ENCODE results near the gene MRM2.

DNA sequence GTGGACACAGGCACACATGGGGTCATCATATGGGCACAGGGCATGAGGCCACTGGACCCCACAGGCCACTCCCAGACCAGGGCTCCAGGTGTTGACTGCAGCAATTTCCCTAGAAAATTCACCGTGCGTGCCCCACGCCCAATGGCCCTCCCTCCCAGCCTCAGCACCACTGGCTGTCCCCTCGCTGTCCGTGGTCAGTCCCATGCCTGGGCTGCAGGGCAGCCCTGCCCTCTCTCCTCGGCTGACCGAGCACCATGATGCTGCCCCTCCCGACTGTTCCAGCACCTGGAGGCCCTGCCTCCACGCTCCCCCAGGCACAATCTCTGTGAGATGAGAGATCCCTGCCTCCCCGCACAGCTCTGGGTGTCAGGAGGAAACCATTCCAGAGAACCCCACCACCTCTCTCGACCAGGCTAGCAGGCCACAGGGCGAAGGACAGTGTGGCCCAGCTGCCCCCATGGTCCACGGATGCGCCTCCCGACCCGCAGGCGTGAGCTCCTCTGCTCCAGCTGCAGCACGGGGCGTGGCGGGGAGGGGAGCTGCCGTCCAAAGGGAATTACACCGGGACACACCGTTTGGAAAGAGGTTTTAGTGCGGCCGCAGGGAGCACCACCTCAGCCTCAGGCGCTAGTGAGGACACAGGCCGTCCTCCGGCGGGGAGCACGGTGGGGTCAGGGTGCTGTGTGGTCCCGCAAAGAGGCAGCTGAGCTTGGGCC, 12.6 kb upstream of the MRM2 start:
- TF ChIP-seq, protein P1, sequence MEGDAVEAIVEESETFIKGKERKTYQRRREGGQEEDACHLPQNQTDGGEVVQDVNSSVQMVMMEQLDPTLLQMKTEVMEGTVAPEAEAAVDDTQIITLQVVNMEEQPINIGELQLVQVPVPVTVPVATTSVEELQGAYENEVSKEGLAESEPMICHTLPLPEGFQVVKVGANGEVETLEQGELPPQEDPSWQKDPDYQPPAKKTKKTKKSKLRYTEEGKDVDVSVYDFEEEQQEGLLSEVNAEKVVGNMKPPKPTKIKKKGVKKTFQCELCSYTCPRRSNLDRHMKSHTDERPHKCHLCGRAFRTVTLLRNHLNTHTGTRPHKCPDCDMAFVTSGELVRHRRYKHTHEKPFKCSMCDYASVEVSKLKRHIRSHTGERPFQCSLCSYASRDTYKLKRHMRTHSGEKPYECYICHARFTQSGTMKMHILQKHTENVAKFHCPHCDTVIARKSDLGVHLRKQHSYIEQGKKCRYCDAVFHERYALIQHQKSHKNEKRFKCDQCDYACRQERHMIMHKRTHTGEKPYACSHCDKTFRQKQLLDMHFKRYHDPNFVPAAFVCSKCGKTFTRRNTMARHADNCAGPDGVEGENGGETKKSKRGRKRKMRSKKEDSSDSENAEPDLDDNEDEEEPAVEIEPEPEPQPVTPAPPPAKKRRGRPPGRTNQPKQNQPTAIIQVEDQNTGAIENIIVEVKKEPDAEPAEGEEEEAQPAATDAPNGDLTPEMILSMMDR (conservative IDR thresholded peaks at IDR 0.05 in 1 of 2, IDR thresholded peaks at IDR 0.05 in 1 of 2; ENCODE audit: low read depth in 1 of 2, low read length in 2 of 2) = no peak
- no peak for TF ChIP-seq EZH2 (IDR thresholded peaks at IDR 0.05; ENCODE audit: low read length, missing control alignments)
